ENCODE data around the gene SYNJ1. TPM values are rescaled to one million over a fixed set of nuclear protein-coding genes. Genes with fewer than 3 reads are reported as not detected.
"Not testable (repeated sequence)": the region's sequence is repeated elsewhere in the genome, so short reads cannot be mapped to it uniquely, and the experiment has no call there.

Gene SYNJ1
- total RNA-seq, 1 donor from 2014 or later = 36.8 TPM

DNA sequence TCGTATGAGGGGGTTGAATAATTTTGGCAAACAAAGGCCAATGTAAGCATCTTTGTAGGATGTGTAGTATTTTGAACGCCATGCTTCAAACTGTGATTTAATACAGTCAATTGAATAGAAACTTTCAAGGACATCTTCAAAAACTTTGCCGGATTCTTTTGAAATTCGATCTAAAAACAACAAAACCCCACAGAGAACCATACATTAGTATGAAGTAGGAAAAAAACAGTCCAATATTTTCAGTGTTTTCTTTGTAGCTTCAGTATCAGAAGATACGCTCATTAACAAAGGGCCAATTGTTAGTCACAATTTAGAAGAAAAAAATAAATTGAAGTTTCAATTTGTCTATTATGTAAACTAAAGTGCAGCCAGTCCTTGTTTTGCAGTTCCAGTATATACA is 20.7 kb upstream of the SYNJ1 start:
- Mint-ChIP-seq H3K27ac (ENCODE audit: unreplicated experiment) (no peak overlapping the region), H3K4me1 (ENCODE audit: low read depth, unreplicated experiment) (no peaks in the 10 kb centered on the region), H3K36me3 (ENCODE audit: unreplicated experiment) (no peaks in the 10 kb centered on the region), H3K4me3 (ENCODE audit: unreplicated experiment) (no peak overlapping the region), H3K27me3 (ENCODE audit: unreplicated experiment) (peaks cover 3% of the 10 kb centered on the region), H3K9me3 (ENCODE audit: unreplicated experiment) (no peaks in the 10 kb centered on the region)
- no peak for DNase-seq
- TF ChIP-seq, protein P1, sequence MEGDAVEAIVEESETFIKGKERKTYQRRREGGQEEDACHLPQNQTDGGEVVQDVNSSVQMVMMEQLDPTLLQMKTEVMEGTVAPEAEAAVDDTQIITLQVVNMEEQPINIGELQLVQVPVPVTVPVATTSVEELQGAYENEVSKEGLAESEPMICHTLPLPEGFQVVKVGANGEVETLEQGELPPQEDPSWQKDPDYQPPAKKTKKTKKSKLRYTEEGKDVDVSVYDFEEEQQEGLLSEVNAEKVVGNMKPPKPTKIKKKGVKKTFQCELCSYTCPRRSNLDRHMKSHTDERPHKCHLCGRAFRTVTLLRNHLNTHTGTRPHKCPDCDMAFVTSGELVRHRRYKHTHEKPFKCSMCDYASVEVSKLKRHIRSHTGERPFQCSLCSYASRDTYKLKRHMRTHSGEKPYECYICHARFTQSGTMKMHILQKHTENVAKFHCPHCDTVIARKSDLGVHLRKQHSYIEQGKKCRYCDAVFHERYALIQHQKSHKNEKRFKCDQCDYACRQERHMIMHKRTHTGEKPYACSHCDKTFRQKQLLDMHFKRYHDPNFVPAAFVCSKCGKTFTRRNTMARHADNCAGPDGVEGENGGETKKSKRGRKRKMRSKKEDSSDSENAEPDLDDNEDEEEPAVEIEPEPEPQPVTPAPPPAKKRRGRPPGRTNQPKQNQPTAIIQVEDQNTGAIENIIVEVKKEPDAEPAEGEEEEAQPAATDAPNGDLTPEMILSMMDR (IDR thresholded peaks at IDR 0.05; ENCODE audit: partially characterized antibody, unreplicated experiment) = no peak

DNA sequence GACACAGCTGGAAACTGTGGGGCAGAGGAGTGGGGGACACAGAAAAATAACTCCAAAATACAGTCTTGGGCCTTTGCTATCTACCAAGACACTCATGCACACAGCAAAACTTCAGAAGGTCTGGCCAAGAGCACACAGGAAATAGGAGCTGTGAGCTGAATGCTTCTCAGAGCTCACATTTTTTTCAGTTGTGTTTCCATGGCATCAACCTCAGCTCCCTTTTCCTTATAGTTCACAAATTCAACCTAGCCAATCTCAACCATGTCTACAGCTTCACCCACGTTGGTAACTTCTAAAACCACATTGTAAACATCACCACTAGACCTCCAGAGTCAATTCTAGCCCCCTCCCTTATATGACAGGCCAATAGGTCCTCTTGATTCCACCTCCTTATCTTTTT is 19.6 kb upstream of the SYNJ1 start:
- Mint-ChIP-seq H3K4me3 (ENCODE audit: unreplicated experiment) (no peak overlapping the region), H3K27me3 (ENCODE audit: unreplicated experiment) (peaks cover 3% of the 10 kb centered on the region), H3K36me3 (ENCODE audit: unreplicated experiment) (no peaks in the 10 kb centered on the region), H3K4me1 (ENCODE audit: low read depth, unreplicated experiment) (no peaks in the 10 kb centered on the region), H3K9me3 (ENCODE audit: unreplicated experiment) (no peaks in the 10 kb centered on the region), H3K27ac (ENCODE audit: unreplicated experiment) (no peak overlapping the region)
- DNase-seq = no peak
- TF ChIP-seq, protein P1 (IDR thresholded peaks at IDR 0.05; ENCODE audit: partially characterized antibody, unreplicated experiment) = no peak

DNA sequence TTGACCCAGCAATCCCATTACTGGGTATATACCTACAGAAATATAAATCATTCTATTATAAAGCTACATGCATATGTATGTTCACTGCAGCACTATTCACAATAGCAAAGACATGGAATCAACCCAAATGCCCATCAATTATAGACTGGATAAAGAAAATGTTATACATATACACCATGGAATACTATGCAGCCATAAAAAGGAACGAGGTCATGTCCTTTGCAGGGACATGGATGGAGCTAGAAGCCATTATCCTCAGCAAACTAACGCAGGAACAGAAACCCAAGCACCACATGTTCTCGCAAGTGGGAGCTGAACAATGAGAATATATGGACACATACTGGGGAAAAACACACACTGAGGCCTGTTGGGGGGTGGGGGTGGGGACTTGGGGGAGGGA is 18.9 kb upstream of the SYNJ1 start:
- DNase-seq; H3K36me3 Mint-ChIP-seq (ENCODE audit: unreplicated experiment); H3K4me3 Mint-ChIP-seq (ENCODE audit: unreplicated experiment): not testable (repeated sequence)

DNA sequence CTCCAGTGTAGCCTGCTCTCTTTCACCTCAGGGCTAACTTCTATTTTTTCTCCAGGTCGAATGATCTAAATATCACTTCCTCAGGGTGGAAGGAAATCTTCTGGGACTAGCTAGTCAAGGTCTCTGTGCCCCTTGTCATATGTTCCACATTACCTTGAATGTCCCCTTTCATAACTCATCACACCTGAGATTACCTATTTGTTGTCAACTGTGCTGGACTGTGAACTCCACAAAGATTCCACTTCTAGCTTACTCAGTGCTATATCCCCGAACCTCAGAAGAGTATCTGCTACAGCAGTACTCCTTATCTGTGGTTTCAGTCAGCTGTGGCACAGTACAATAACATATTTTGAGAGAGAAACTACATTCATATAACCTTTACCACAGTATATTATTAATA is 14.6 kb upstream of the SYNJ1 start:
- TF ChIP-seq, protein P1 (IDR thresholded peaks at IDR 0.05; ENCODE audit: partially characterized antibody, unreplicated experiment) = no peak
- Mint-ChIP-seq H3K27me3 (ENCODE audit: unreplicated experiment) (peaks cover 3% of the 10 kb centered on the region), H3K9me3 (ENCODE audit: unreplicated experiment) (no peaks in the 10 kb centered on the region), H3K27ac (ENCODE audit: unreplicated experiment) (no peak overlapping the region), H3K4me1 (ENCODE audit: low read depth, unreplicated experiment) (no peaks in the 10 kb centered on the region), H3K36me3 (ENCODE audit: unreplicated experiment) (no peaks in the 10 kb centered on the region), H3K4me3 (ENCODE audit: unreplicated experiment) (no peak overlapping the region)
- DNase-seq = no peak

More for the DNA sequence above, 18.9 kb upstream of the SYNJ1 start:
- H3K27me3 Mint-ChIP-seq (ENCODE audit: unreplicated experiment); H3K9me3 Mint-ChIP-seq (ENCODE audit: unreplicated experiment); H3K27ac Mint-ChIP-seq (ENCODE audit: unreplicated experiment); H3K4me1 Mint-ChIP-seq (ENCODE audit: low read depth, unreplicated experiment): not testable (repeated sequence)

DNA sequence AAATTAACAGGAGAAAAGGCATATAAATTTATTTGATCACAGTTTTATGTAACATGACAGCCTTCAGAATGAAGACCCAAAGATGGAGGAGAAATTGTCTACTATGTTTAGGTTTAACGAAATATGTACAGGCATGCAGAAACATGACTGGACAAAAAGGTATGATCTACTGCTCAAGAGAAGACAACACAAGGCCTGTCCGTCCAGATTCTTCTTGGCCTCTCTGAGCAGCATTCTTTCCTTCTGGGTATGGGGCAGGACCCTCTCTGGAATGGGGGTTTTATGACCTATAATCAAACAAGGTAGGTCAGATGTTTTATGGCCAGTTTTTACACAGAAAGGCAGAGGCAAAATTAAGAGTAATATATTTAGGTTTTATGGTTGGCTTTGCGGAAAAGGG is 13.5 kb upstream of the SYNJ1 start:
- Mint-ChIP-seq H3K27me3 (ENCODE audit: unreplicated experiment) (no peaks in the 10 kb centered on the region), H3K36me3 (ENCODE audit: unreplicated experiment) (no peaks in the 10 kb centered on the region), H3K4me1 (ENCODE audit: low read depth, unreplicated experiment) (no peaks in the 10 kb centered on the region), H3K27ac (ENCODE audit: unreplicated experiment) (no peak overlapping the region), H3K4me3 (ENCODE audit: unreplicated experiment) (no peak overlapping the region), H3K9me3 (ENCODE audit: unreplicated experiment) (no peaks in the 10 kb centered on the region)
- TF ChIP-seq, protein P1 (IDR thresholded peaks at IDR 0.05; ENCODE audit: partially characterized antibody, unreplicated experiment) = no peak
- no peak for DNase-seq

DNA sequence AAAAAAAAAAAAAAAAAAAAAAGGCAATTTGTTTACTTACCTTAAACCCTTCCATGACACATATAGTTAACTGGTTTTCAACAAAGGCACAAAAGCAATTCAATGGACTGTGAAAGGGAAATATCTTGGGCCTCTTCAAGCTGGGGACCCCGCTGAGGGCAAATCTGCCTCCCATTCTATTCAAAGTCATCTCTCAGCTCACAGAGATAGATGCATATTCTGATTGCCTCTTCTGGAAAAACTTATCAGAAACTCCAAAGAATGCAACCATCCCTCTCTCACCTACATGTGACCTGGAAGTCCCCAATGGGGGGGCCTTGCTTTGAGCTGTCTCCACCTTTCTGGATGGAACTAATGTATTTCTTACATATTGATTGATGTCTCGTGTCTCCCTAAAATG is 12.1 kb upstream of the SYNJ1 start:
- Mint-ChIP-seq H3K4me1 (ENCODE audit: low read depth, unreplicated experiment) (no peaks in the 10 kb centered on the region), H3K4me3 (ENCODE audit: unreplicated experiment) (no peak overlapping the region), H3K36me3 (ENCODE audit: unreplicated experiment) (no peaks in the 10 kb centered on the region), H3K27me3 (ENCODE audit: unreplicated experiment) (no peaks in the 10 kb centered on the region), H3K9me3 (ENCODE audit: unreplicated experiment) (no peaks in the 10 kb centered on the region), H3K27ac (ENCODE audit: unreplicated experiment) (no peak overlapping the region)
- DNase-seq = no peak
- TF ChIP-seq, protein P1 (IDR thresholded peaks at IDR 0.05; ENCODE audit: partially characterized antibody, unreplicated experiment) = no peak

DNA sequence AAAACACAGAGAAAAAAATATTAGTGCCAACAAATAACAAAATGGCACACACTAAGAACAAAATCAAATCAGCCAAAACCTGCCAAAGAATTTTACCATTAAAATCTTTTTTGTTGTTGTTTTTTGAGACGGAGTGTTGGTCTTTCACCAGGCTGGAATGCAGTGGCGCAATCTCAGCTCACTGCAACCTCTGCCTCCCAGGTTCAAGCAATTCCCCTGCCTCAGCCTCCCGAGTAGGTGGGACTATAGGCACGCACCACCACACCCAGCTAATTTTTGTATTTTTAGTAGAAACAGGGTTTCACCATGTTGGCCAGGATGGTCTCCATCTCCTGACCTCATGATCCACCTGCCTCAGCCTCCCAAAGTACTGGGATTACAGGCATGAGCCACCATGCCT is 8.3 kb upstream of the SYNJ1 start:
- not testable (repeated sequence) for H3K36me3 Mint-ChIP-seq (ENCODE audit: unreplicated experiment); DNase-seq; H3K4me1 Mint-ChIP-seq (ENCODE audit: low read depth, unreplicated experiment); H3K27ac Mint-ChIP-seq (ENCODE audit: unreplicated experiment); H3K9me3 Mint-ChIP-seq (ENCODE audit: unreplicated experiment); H3K4me3 Mint-ChIP-seq (ENCODE audit: unreplicated experiment); H3K27me3 Mint-ChIP-seq (ENCODE audit: unreplicated experiment)

Measured in glutamatergic neuron (in vitro differentiated cells).